Stomach (tissue), 19 donors: ENCODE measurements around the gene ITGA6. TPM values are rescaled to one million over a fixed set of nuclear protein-coding genes. Genes with fewer than 3 reads are reported as not detected.
A peak's percentile ranks its signal among the peaks of the same experiment; 100 is the strongest.

ENCODE experiments used
- DNase-seq, 2 donors: peaks; one replicate each; pipeline versions ENCODE4 v3.0.0 to v3.0.0-alpha.2; 2013 to 2019
- H3K27ac ChIP-seq, 5 donors: fragments of 200-600 bp in 4 of 5; sonication (generic) in 4 of 5; one replicate each; pipeline ENCODE4 v1.5.1; 2013 to 2019; ENCODE audit warnings: mild to moderate bottlenecking in 1 of 5, moderate library complexity in 1 of 5
- H3K27me3 ChIP-seq, 3 donors: fragments of 200-600 bp; sonication (generic); one replicate each; pipeline ENCODE4 v1.5.1; 2017 to 2019; ENCODE audit warnings: mixed run types in 1 of 3
- H3K36me3 ChIP-seq, 4 donors: fragments of 200-600 bp; sonication (generic); 1 replicate in 3 of 4; 2 replicates in 1 of 4; pipeline ENCODE4 v1.5.1; 2016 to 2019
- H3K4me1 ChIP-seq, 4 donors: fragments of 200-600 bp; sonication (generic); one replicate each; pipeline ENCODE4 v1.5.1; 2016 to 2019
- H3K4me3 ChIP-seq, 4 donors: fragments of 200-600 bp; sonication (generic) in 3 of 4; one replicate each; pipeline ENCODE4 v1.5.1; 2016 to 2019; ENCODE audit warnings: mild to moderate bottlenecking in 1 of 4
- H3K9me3 ChIP-seq, 4 donors: fragments of 200-600 bp; sonication (generic); one replicate each; pipeline ENCODE4 v1.5.1; 2016 to 2019
- CTCF ChIP-seq, 7 experiments: fragments of 450-650 bp in 4 of 7; fragments of 200-600 bp in 3 of 7; sonication (generic) in 3 of 7; IDR thresholded peaks; one replicate each; pipeline ENCODE4 v1.5.1; 2016 to 2019; ENCODE audit warnings: antibody characterized with exemption in 7 of 7, control low read depth in 2 of 7, mild to moderate bottlenecking in 1 of 7
- EP300 ChIP-seq: sonication (generic); formaldehyde crosslinking; IDR thresholded peaks from one replicate; pipeline ENCODE4 v1.6.1; 2017; ENCODE audit warnings: antibody characterized with exemption
- POLR2A ChIP-seq, 4 donors: fragments of 450-650 bp; IDR thresholded peaks; one replicate each; pipeline ENCODE4 v1.6.1; 2016; ENCODE audit warnings: antibody characterized with exemption in 4 of 4, control low read depth in 2 of 4, mild to moderate bottlenecking in 1 of 4, moderate library complexity in 1 of 4
- POLR2AphosphoS5 ChIP-seq, 3 donors: sonication (generic); formaldehyde crosslinking; IDR thresholded peaks; one replicate each; pipeline ENCODE4 v1.6.1; 2016; ENCODE audit warnings: antibody characterized with exemption in 3 of 3
- WGBS, 5 donors: extraction: QIAGEN DNeasy Blood & Tissue Kit in 3 of 5; methylation state at CpG; one replicate each; pipeline versions ENCODE4 v1.1.5 to v1.1.7; 2013 to 2018; 5-methylcytosine and 5-hydroxymethylcytosine counted together
- intact Hi-C: fragments of 100-400 bp; cut with DNase I; formaldehyde crosslinking; loops from one replicate; pipeline ENCODE4 v1.15.1; 2023; ENCODE audit warnings: low total_unique reads
- long read RNA-seq, 10 donors: transcript quantifications; one replicate each; lab custom pipeline, GENCODE V29; 2026
- polyA plus RNA-seq, 3 donors: library from polyadenylated mRNA; stranded (reverse); fragments of 200-250 nt; gene quantifications; one replicate each; pipeline ENCODE4 v1.2.3, GENCODE V29; 2013
- total RNA-seq, 5 donors: library from RNA; depleted of rRNA; stranded (reverse); fragments of >200 nt; gene quantifications; one replicate each; pipeline versions ENCODE4 v1.1.0 to v1.2.3, GENCODE V29; 2014 to 2016
- donor health status: healthy with polysubstance abuse.
- donor health status: Bipolar disorder and iron deficiency.
- donor health status: healthy.

Gene ITGA6
- total RNA-seq (100 to 1,000 TPM in 3 of 5 donors, 10 to 100 TPM in 2; 20.4 to 391 (median 212) TPM), polyA plus RNA-seq (10 to 100 TPM; 10.7 to 19.5 (median 18.4) TPM)
- long read RNA-seq, donor 1, full-length matches to known transcripts = 2 of 9 reads
- long read RNA-seq, donor 1, partial matches to known transcripts = 7 of 9 reads
- long read RNA-seq, donor 1, other reads (novel, unspliced or antisense) = 0 of 9 reads
- long read RNA-seq, donor 2, full-length matches to known transcripts = 2 of 10 reads
- long read RNA-seq, donor 2, partial matches to known transcripts = 8 of 10 reads
- long read RNA-seq, donor 2, other reads (novel, unspliced or antisense) = 0 of 10 reads
- long read RNA-seq, donor 3, full-length matches to known transcripts = 2 of 2 reads
- long read RNA-seq, donor 3, partial matches to known transcripts = 0 of 2 reads
- long read RNA-seq, donor 3, other reads (novel, unspliced or antisense) = 0 of 2 reads
- long read RNA-seq, donor 4 = 0 reads
- long read RNA-seq, donor 5, full-length matches to known transcripts = 3 of 9 reads
- long read RNA-seq, donor 5, partial matches to known transcripts = 6 of 9 reads
- long read RNA-seq, donor 5, other reads (novel, unspliced or antisense) = 0 of 9 reads
- long read RNA-seq, donor 6 = 0 reads
- long read RNA-seq, donor 7, full-length matches to known transcripts = 2 of 2 reads
- long read RNA-seq, donor 7, partial matches to known transcripts = 0 of 2 reads
- long read RNA-seq, donor 7, other reads (novel, unspliced or antisense) = 0 of 2 reads
- long read RNA-seq, donor 8, full-length matches to known transcripts = 2 of 2 reads
- long read RNA-seq, donor 8, partial matches to known transcripts = 0 of 2 reads
- long read RNA-seq, donor 8, other reads (novel, unspliced or antisense) = 0 of 2 reads
- long read RNA-seq, donor 9, partial matches to known transcripts = 0 of 1 reads
- long read RNA-seq, donor 9, other reads (novel, unspliced or antisense) = 0 of 1 reads
- long read RNA-seq, donor 10 = 0 reads

- 0 to 1% (median 1%) methylated on average over 15 to 79 of the region's 79 CpGs for WGBS, 5 donors
- intact Hi-C loops = no loop called here
- Histone ChIP-seq H3K27ac (peak within 1 kb of the TSS; percentile 91 to 97 (median 96)), H3K9me3 (no peaks in the 10 kb centered on the region), H3K27me3 (peaks cover 0 to 25% (median 8%) of the 10 kb centered on the region in 3 donors), H3K4me1 (peaks cover 17 to 48% (median 33%) of the 10 kb centered on the region in 4 donors), H3K4me3 (peak within 1 kb of the TSS; percentile 55 to 76 (median 66)), H3K36me3 (no peaks in the 10 kb centered on the region)
- TF ChIP-seq POLR2A (IDR thresholded peaks at IDR 0.05) = peak in 1 of 4 donors; percentile 68
- peak; percentile 39 to 98 (median 97) for TF ChIP-seq POLR2AphosphoS5 (IDR thresholded peaks at IDR 0.05)
- no peak for TF ChIP-seq EP300
- peak in 1 of 7 experiments; percentile 19 for TF ChIP-seq CTCF (IDR thresholded peaks at IDR 0.05)
- DNase-seq = peak; percentile 91 to 95
Measured at GRCh38 chr2:172427256-172427989, at the start of gene ITGA6. Gene ITGA6 (plus strand): TSS chr2:172427586.

- Histone ChIP-seq H3K27me3 (no peaks in the 10 kb centered on the region), H3K4me3 (no peak overlapping the region), H3K27ac (peak overlapping the region; percentile 7 to 75 (median 37)), H3K36me3 (no peaks in the 10 kb centered on the region), H3K9me3 (no peaks in the 10 kb centered on the region), H3K4me1 (peaks cover 11 to 33% (median 22%) of the 10 kb centered on the region in 4 donors)
- WGBS, 5 donors = 17 to 41% (median 30%) methylated on average over 8 of the region's 8 CpGs
- TF ChIP-seq POLR2AphosphoS5 (IDR thresholded peaks at IDR 0.05) (no peak), CTCF (IDR thresholded peaks at IDR 0.05) (no peak), POLR2A (IDR thresholded peaks at IDR 0.05) (no peak), EP300 (no peak)
- no peak for DNase-seq
- intact Hi-C loops = no loop called here
Measured at GRCh38 chr2:172380436-172381274, 46.7 kb upstream of the ITGA6 start.

- no peak for DNase-seq
- TF ChIP-seq EP300 = no peak
- TF ChIP-seq POLR2AphosphoS5 (IDR thresholded peaks at IDR 0.05) = no peak
- no peak for TF ChIP-seq CTCF (IDR thresholded peaks at IDR 0.05)
- TF ChIP-seq POLR2A (IDR thresholded peaks at IDR 0.05) = no peak
- intact Hi-C loops = no loop called here
- H3K4me1 ChIP-seq = peaks cover 11 to 25% (median 15%) of the 10 kb centered on the region in 4 donors
- H3K4me3 ChIP-seq = no peak overlapping the region
- WGBS, 5 donors = 48 to 65% (median 50%) methylated on average over 3 of the region's 3 CpGs
- no peaks in the 10 kb centered on the region for H3K27me3 ChIP-seq
- peak overlapping the region in 4 of 5 donors; percentile 7 to 75 (median 44) for H3K27ac ChIP-seq
- H3K36me3 ChIP-seq = no peaks in the 10 kb centered on the region
- H3K9me3 ChIP-seq = no peaks in the 10 kb centered on the region
Measured at GRCh38 chr2:172381275-172382027, 45.9 kb upstream of the ITGA6 start.
